ENCODE data around the gene EIF2AK2. TPM values are rescaled to one million over a fixed set of nuclear protein-coding genes. Genes with fewer than 3 reads are reported as not detected.

EIF2AK2 gene
- total and polyA plus RNA-seq, 2 experiments from 2014 or later = 33.8 to 35.5 TPM

DNA sequence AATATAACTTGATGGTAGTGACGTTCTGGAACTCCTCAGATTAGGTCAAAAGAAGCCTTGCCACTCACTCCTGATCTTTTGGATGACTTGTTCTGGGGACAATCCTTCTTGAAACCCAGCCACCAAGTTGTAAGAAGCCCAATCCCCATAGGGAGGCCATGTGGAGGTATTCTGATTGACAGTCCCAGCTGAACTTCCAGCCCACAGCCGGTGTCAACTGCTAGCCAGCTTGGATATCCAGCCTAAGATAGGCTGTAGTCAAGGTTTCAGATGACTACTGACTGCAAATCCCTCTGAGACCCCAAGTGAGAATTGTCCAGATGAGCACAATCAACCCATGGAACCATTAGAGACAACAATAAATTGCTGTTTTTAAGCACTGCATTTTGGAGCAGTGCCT is 31.4 kb downstream of the EIF2AK2 start (continued):
- TF ChIP-seq EZH2 (IDR thresholded peaks at IDR 0.05; ENCODE audit: low read depth, unreplicated experiment) (no peak), JUNB (IDR thresholded peaks at IDR 0.05; ENCODE audit: unreplicated experiment) (no peak), ZNF331 (CRISPR knock-in tag; IDR thresholded peaks at IDR 0.05; ENCODE audit: low read depth) (no peak), EZH2phosphoT487 (IDR thresholded peaks at IDR 0.05; ENCODE audit: unreplicated experiment) (no peak), NANOG (IDR thresholded peaks at IDR 0.05; ENCODE audit: borderline replicate concordance) (no peak), ZNF114 (CRISPR knock-in tag; IDR thresholded peaks at IDR 0.05) (no peak), STAT1 (IDR thresholded peaks at IDR 0.05; ENCODE audit: unreplicated experiment) (no peak)
- TF ChIP-seq, protein P1, sequence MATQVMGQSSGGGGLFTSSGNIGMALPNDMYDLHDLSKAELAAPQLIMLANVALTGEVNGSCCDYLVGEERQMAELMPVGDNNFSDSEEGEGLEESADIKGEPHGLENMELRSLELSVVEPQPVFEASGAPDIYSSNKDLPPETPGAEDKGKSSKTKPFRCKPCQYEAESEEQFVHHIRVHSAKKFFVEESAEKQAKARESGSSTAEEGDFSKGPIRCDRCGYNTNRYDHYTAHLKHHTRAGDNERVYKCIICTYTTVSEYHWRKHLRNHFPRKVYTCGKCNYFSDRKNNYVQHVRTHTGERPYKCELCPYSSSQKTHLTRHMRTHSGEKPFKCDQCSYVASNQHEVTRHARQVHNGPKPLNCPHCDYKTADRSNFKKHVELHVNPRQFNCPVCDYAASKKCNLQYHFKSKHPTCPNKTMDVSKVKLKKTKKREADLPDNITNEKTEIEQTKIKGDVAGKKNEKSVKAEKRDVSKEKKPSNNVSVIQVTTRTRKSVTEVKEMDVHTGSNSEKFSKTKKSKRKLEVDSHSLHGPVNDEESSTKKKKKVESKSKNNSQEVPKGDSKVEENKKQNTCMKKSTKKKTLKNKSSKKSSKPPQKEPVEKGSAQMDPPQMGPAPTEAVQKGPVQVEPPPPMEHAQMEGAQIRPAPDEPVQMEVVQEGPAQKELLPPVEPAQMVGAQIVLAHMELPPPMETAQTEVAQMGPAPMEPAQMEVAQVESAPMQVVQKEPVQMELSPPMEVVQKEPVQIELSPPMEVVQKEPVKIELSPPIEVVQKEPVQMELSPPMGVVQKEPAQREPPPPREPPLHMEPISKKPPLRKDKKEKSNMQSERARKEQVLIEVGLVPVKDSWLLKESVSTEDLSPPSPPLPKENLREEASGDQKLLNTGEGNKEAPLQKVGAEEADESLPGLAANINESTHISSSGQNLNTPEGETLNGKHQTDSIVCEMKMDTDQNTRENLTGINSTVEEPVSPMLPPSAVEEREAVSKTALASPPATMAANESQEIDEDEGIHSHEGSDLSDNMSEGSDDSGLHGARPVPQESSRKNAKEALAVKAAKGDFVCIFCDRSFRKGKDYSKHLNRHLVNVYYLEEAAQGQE (IDR thresholded peaks at IDR 0.05; ENCODE audit: unreplicated experiment) = no peak
- TF ChIP-seq, protein P2, sequence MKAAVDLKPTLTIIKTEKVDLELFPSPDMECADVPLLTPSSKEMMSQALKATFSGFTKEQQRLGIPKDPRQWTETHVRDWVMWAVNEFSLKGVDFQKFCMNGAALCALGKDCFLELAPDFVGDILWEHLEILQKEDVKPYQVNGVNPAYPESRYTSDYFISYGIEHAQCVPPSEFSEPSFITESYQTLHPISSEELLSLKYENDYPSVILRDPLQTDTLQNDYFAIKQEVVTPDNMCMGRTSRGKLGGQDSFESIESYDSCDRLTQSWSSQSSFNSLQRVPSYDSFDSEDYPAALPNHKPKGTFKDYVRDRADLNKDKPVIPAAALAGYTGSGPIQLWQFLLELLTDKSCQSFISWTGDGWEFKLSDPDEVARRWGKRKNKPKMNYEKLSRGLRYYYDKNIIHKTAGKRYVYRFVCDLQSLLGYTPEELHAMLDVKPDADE (IDR thresholded peaks at IDR 0.05) = no peak
- TF ChIP-seq, protein P3, sequence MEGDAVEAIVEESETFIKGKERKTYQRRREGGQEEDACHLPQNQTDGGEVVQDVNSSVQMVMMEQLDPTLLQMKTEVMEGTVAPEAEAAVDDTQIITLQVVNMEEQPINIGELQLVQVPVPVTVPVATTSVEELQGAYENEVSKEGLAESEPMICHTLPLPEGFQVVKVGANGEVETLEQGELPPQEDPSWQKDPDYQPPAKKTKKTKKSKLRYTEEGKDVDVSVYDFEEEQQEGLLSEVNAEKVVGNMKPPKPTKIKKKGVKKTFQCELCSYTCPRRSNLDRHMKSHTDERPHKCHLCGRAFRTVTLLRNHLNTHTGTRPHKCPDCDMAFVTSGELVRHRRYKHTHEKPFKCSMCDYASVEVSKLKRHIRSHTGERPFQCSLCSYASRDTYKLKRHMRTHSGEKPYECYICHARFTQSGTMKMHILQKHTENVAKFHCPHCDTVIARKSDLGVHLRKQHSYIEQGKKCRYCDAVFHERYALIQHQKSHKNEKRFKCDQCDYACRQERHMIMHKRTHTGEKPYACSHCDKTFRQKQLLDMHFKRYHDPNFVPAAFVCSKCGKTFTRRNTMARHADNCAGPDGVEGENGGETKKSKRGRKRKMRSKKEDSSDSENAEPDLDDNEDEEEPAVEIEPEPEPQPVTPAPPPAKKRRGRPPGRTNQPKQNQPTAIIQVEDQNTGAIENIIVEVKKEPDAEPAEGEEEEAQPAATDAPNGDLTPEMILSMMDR (conservative IDR thresholded peaks at IDR 0.05; ENCODE audit: low read depth in 2 of 2) = no peak

DNA sequence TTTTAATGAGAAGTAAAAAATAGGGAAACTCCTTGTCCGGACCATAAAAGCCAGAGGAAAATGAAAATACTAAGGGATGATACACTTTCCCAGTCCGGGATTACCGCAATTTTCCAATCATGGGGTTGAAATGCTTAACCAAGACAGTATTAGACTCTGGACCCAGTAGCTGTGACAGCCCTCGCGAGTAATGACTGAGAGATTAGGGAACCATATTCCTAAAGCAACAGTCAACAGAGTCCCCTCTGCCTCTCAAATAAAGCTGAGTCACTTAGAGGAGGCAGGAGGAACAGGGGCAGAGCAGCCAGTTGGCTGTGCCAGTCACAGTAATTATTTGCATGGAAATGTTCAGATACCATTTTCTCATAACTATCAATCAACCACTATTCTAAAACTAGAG is 37.6 kb downstream of the EIF2AK2 start:
- DNase-seq (ENCODE audit: low spot score) = no peak
- no peak for ATAC-seq
- H3K4me1 ChIP-seq (ENCODE audit: insufficient read depth) = no peaks in the 10 kb centered on the region
- H3K79me2 ChIP-seq (replicated peaks; ENCODE audit: insufficient read depth) = no peaks in the 10 kb centered on the region
- H3K4me3 ChIP-seq = no peak overlapping the region
- H3K4me3 Mint-ChIP-seq = no peak overlapping the region
- peaks cover 28% of the 10 kb centered on the region; the same call in 2 of the 3 replicates for H3K36me3 Mint-ChIP-seq (ENCODE audit: low read depth)
- TF ChIP-seq ZNF331 (CRISPR knock-in tag; IDR thresholded peaks at IDR 0.05; ENCODE audit: low read depth) = no peak
- TF ChIP-seq, protein P3 (conservative IDR thresholded peaks at IDR 0.05; ENCODE audit: low read depth in 2 of 2) = no peak
- no peaks in the 10 kb centered on the region for H3K9me2 ChIP-seq (ENCODE audit: insufficient read depth)
- 0 out of 2 replicates have a peak, but pooled peaks cover 3% of the 10 kb centered on the region for H3F3A ChIP-seq (replicated peaks; ENCODE audit: low read depth)
- no peaks in the 10 kb centered on the region for H3K27me3 Mint-ChIP-seq (ENCODE audit: insufficient read depth, low read depth, poor library complexity)
- no peaks in the 10 kb centered on the region; the same call in 2 of the 3 replicates for H3K9me3 Mint-ChIP-seq
- no peak overlapping the region for H3K4me2 ChIP-seq
- H3K36me3 ChIP-seq (ENCODE audit: insufficient read depth) = no peaks in the 10 kb centered on the region; the same call in 1 of the 2 replicates
- H3K27ac Mint-ChIP-seq = no peak overlapping the region
- no peak overlapping the region for H2AFZ ChIP-seq
- H4K20me1 ChIP-seq (replicated peaks; ENCODE audit: insufficient read depth) = peaks cover 3% of the 10 kb centered on the region
- H3K27me3 ChIP-seq (ENCODE audit: insufficient read depth) = no peaks in the 10 kb centered on the region
- H3K4me1 Mint-ChIP-seq = no peaks in the 10 kb centered on the region
- no peak overlapping the region for H3K27ac ChIP-seq (ENCODE audit: low read depth)
